ENCODE data around the gene DTD1. TPM values are rescaled to one million over a fixed set of nuclear protein-coding genes. Genes with fewer than 3 reads are reported as not detected.

DTD1 gene
- polyA plus RNA-seq, 4 donors, result 23.0 to 33.6 (median 29.9) TPM

DNA sequence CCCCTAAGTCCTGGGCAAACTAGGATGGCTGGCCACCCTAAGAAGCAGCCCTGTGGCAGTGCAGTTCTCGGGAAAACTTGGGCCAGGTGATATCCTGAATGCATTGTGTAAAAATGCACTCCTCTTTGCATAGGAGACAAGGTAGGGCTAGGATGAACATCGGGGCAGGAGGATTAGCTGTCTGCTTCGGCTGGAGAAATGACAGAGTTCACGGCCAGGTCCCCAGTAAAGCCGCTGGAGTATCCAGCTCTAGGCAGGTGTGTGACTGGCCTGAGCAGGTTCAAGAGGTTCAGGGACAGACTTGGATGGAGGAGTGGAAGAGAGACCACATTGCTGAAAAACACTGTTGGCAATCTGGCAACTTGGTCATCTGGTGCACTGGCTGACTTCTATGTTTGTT is 26.4 kb downstream of the DTD1 start:
- DNase-seq (ENCODE audit: low read depth in 4 of 4, low spot score in 2 of 4), result no peak

DNA sequence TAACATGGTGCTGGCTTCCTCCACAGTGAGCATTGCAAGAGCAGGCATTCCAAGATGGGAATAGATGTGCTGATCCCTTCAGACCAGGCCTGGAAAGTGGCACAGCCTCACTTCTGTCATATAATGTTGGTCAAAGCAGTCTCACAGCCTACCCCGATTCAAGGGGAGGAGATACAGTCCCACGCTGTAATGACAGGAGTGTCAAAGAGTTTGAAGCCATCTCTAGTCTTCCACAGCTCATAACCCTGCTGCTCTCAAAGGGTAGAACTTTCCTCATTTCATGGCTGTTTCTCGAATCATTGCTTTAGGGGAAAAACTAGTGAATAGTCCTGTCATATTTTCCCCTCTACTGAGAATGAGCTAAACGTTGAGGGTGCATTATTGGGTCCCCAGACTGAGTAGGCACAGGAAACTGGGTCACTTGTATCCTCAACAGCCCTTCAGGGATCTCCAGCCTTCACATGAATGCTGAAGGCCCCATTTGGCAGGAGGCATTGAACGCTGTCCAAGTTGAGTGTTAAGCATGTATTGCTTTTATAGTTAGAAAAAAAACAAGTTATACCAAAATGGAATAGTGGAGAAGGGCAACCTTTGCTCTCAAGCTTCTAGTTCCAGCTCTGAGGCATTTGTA is 27.3 kb downstream of the DTD1 start:
- no peak for DNase-seq (ENCODE audit: low read depth in 4 of 4, low spot score in 2 of 4)

DNA sequence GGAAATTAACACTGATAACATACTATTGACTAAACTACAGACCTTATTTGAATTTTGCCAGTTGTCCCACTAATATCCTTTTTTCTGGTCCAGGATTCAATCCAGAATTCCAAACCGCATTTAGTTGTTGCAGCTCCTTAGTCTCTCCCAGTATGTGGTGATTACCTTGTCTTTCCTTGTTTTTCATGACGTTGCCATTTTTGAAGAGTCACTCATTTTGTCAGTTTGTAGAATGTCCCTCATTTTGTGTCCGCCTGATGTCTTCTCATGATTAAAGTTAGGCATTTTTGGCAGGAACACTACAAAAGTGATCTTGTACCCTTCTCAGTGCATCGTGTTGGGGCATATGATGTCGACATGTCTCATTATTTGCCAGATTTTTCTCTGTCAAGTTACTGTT is 33.1 kb downstream of the DTD1 start:
- no peak for DNase-seq (ENCODE audit: low read depth in 4 of 4, low spot score in 2 of 4)

DNA sequence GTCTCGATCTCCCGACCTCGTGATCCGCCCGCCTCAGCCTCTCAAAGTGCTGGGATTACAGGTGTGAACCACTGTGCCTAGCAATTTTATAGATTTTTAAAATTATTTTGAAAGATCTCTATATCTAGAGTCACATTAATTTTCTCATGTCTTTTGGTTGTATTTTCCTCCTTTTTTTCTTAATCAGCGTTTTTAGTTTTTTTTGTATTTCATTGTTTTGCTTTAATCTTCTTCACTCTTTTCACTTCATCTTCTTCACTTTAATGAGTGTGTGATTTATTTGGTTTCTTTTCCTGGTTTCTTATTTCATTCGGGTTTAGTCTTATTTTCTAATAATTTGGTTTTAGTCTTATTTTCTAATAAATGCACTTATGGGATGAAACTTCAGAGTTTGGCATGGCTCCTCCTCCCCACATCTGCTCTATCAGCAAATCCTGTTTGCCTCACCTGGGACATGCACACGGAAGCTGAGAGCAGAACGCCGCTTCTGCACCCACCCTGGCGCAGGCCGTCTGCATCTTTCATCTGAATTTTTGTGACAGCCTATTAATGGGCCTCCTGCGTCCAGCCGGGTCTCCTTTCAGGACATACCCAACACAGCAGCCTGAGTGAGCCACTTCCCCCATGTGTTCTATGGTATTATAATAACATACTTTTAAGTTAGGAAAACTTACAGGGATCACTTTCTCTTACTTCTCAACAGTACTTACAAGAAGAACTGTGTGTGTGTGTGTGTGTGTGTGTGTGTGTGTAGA is 35.5 kb downstream of the DTD1 start:
- no peak for DNase-seq (ENCODE audit: low read depth in 4 of 4, low spot score in 2 of 4)

DNA sequence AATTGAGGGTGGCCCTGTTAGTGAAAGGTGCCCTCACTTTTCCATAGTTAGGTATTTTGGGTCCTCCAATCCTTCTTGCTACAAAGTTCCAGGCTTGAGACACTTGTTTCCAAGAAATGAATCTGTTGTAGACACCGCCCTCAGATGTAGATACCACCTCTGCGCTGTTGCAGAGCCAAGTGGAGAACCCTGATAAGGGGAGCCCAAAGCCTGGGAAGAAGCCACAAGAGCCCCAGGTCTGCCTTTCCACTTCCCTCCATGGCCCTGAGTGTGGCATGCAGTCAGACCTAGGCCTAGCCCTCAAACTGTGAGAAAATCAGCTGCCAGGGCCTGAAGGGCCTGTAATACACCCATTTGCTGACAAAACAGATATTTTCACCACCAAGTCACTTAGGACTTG is 37.1 kb downstream of the DTD1 start:
- DNase-seq (ENCODE audit: low read depth in 4 of 4, low spot score in 2 of 4), result no peak

DNA sequence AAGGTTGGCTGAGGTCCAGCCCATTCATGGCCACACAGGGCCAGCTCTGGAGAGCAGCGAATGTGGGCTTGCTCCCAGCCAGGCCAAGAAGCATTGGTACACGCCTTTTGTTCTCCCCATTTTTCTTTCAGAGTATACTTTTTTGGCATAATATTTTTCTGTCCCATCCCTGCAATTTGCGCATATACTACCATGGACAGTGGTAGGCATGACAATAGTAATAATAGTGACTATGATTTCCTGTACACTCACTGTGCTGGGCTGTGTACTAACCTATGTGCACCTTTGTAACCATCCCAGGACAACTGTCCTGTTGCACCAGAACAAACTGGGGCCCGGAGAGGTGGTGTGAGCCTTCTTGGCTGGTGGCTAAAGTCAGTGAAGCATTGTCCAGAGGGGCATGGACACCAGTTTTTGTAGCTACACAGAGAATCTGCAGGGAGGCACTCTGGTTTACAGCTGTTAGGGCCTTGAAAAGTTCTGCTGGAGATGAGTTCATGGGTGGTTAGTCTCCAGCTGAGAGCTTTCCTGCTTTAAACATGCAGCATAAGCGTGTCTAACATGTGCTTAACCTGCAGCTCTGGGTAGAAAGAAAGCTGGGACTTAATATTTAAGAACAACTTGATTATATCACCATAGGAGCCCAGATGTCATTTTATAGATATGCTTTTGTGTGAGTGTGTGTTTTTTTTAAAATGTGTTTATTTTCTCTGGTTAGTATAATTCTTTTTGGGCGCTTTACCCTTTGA is 38.2 kb downstream of the DTD1 start:
- DNase-seq (ENCODE audit: low read depth in 4 of 4, low spot score in 2 of 4), result no peak

DNA sequence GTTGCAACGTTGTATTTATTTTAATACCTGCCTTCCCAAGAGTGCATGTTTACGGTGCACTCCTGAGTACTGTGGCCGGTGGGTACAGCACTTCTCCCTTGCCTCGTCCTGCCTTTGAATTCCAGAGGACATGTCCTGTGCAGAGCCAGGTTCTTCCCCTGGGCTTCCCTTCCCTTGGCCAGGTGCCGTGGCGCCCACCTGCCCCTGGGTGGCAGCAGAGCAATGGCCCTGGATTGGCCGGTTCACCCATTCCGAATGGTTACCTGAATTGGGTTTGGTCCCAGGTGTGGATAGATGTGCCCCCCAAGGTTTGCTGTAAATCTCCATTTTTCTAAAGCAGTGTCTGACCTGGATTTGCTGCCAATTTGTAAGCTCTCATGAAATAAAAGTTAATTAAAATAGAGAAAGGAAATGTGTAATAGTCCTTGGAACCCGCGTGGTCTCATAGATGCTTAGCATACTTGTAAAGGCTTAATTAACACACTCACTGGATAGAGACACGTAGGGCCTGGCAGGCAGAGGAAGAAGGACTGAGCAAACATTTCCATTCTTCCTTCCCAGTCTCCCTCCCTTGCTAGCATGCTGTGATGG is 40.6 kb downstream of the DTD1 start:
- DNase-seq (ENCODE audit: low read depth in 4 of 4, low spot score in 2 of 4), result no peak

DNA sequence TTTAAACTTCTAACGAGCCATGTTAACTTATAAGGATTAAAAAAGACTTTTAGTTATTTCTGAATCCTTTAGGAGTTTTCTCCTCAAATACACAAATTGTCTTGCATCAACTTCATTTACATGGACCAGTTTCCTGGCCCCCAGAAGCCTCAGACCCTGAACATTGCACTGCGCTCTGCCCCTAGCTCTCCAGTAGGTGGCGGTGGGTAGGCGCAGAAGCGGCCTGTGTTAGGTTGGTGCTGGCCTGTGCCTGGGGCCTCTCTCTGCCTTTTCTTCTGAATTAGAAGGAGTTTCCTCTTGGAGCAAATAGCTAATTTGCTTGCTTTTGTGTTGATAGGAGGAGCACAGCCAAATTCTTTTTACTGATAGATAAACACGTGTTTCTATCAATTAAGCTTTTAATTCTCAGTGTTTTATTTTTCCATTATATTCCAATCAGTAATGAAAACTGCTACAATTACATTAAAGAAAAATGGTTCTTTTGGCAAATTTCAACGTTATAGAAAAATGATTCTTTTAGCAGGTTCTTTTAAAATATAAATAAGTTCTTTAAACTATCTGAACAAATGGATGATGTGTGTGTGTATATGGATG is 44.4 kb downstream of the DTD1 start:
- peak in 3 of 4 donors; percentile 34 to 53 (median 46) for DNase-seq (ENCODE audit: low read depth in 4 of 4, low spot score in 2 of 4)

DNA sequence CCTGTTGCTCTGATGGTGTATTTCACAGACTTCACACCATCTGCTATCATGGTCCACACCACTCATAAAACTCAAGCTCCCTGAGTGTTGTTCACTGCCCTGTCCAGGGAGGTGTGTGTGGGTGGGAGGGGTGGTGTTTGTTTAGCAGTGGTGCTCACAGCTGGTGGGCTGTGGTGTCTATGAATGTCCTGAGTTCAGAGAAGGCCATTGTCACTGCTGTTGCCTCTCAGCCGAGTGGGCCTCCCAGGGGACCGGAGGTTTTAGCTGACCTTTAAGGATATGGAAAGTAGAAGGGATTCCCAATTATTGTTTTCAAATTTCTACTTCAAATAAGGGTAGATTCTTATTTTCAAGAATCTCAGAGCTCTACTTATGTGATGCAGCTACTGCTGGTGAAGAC is 45.6 kb downstream of the DTD1 start:
- no peak for DNase-seq (ENCODE audit: low read depth in 4 of 4, low spot score in 2 of 4)

DNA sequence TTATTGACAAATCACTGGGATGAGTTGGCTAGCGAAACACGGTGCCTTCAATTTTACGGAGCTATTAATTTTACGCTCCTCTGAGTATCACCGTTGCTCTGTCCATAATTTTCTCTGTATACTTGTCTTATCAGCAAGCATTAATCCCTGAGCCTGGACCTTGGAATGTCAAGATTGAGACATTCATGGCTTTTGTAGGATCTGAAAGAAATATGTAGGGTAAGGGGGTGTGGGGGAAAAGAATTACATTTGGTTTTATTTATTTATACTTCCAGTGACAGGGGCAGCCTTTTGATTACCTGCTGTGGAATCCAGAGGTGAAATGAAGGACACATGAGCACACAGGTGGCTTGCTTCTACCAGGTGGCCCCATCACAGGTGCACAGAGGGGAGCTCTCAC is 46.6 kb downstream of the DTD1 start:
- DNase-seq (ENCODE audit: low read depth in 4 of 4, low spot score in 2 of 4), result no peak

DNA sequence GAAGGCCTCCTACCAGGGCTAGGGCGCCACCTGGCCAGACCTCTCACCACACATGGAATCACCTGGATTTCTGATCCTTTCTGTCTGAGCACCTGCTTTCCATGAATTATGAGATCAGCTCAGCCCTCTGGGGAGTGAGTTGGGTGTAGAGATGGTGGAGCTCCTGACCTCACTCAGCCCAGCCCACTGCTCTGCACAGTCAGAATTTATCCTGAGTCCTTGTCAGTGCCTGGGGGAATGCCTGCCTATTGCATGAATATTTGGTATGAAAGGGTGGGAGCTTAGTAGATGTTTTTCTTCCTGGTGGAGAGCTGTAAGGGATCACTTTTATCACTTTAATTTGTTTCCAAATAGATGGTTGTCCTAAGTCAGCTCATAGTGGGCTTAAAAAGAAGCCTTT is 47.5 kb downstream of the DTD1 start:
- DNase-seq (ENCODE audit: low read depth in 4 of 4, low spot score in 2 of 4), result no peak

DNA sequence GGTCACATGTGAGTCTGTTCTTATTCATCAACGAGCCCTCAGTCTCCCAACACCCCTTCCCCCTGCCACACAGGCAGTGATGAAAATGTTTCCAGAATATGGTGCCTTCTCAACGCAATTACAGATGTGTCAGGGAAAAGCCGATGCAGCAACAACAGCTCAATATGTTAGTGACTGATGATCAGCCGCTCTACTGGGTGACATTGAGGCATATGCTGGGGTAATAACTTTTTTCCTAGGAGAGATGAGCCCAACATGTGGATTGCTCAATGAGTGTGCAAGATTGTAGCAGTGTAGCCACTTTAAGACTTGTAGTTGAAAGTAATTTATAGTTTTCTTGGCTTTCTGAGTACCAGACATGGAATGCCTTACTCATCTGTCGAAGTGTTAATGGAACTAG is 49.4 kb downstream of the DTD1 start:
- no peak for DNase-seq (ENCODE audit: low read depth in 4 of 4, low spot score in 2 of 4)

DNA sequence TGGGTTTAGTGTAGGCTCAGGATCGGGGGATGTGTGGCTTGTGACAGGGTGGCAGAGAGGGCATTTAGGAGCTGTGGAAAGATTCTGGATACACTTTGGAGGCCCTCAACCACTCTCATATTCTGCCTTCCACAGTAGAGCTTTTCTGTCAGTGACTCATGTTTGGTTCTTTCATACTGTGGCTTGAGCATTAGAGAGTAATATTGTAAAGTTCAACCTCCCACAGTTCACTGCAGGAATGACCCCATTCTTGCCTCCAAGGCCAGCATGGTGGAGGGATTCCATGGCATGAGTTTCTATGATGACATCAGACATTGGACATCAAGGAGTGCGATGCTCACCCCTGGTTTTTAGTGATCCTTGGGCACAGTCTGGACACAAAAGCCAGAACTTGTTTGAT is 50.9 kb downstream of the DTD1 start:
- no peak for DNase-seq (ENCODE audit: low read depth in 4 of 4, low spot score in 2 of 4)

DNA sequence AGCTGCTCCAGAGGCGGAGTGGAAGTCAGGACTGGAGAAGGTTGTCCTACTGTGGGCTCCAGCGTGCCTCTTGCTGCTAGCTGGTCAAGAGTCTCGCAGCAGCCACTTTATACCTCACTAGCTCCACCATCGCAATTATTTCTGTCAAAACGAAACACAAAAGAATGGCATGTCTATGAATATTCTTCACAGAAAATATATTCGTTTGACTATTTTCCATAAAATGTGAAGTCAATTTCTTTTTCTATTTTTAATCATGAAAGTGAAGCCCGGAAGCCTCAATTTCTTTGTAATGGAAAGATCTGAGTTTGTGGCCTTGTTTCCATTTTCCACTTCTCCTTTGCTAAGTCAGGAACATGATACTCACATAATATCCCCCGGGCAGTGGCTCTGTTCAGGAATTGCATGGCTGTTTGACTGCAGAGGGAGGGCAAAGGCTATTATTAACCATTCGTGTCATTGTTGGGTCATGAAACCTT is 51.7 kb downstream of the DTD1 start:
- DNase-seq (ENCODE audit: low read depth in 4 of 4, low spot score in 2 of 4), result no peak

DNA sequence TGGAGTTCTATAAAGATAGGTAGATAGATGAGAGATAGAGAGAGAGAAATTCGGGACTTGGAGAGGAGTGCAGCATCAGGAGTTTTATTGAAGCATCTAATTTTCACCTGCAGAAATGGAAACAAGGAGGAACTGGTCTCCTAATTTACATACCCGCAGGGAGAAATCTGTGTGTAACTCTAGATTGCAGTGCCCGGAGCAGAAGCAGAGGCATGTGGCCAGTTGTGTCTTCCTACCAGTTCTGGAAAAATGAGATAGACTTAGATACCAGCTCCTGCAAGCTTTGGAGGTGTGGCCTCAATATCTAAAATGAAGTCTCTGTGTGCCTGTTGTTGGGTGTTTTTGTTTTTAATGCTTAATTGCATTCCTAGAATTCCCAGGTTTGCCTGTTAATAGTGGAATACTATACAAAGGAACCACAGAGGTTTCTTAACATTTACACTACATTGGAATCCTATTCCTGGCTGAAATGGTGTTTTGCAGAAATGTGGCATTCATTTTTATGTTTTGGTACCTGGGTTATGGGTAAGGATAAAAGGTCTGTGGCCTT is 57.4 kb downstream of the DTD1 start:
- DNase-seq (ENCODE audit: low read depth in 4 of 4, low spot score in 2 of 4), result no peak

DNA sequence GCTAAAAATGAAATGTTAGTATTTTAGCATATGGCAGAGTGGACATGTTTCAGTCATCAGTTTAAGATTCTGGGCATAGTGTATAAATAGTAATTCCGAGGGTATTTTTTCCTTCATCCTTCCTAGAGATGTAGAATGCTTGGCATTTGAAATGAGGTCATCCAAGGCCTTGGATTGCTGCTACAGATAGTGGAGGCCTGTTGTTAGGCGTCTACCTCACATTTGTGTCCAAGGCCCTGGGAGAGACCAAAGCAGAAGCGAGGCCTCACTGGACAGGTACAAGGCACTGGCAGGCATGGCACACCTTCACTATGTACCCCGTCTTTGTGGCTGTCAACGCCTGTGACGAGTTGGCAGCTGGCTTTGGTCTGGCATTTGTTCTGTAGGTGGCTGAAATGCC is 58.0 kb downstream of the DTD1 start:
- DNase-seq (ENCODE audit: low read depth in 4 of 4, low spot score in 2 of 4), result no peak

DNA sequence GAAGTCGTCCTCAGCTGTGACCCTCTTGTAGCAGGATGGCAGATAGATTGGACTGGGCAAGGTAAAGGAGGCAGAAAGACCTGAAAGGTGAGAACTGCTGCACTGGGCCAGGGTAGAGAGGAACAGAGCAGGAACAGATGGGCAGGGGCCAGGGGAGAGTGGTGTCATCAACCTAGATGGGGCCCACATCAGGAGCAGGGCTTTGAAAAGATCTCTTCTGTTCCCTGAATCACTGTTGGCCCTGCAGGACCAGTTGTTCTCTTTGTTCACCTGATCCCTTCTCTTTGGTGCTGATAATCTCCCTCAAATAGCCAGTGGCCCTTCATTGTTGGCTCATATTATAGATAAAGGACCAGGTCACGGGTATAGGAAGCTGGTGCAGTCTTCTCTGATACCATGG is 59.9 kb downstream of the DTD1 start:
- no peak for DNase-seq (ENCODE audit: low read depth in 4 of 4, low spot score in 2 of 4)

DNA sequence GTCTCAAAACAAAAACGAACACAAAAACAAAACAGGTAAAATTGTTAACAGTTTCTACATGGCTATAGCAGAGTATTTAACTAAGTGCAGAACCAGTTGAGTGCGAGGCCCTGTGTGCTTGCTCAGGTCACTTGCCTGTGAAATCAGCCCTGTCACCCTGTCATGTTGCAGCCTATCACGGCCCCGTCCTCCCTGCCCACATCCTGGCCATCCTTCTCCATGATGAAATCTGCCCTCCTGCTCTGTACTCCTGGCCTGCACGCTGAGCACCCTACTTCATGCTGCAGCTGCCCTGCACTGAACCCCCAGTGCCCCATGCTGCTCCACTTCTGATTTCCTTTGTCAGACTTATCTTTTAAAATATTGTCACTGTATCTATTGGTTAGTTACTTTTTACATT is 62.4 kb downstream of the DTD1 start:
- no peak for DNase-seq (ENCODE audit: low read depth in 4 of 4, low spot score in 2 of 4)

DNA sequence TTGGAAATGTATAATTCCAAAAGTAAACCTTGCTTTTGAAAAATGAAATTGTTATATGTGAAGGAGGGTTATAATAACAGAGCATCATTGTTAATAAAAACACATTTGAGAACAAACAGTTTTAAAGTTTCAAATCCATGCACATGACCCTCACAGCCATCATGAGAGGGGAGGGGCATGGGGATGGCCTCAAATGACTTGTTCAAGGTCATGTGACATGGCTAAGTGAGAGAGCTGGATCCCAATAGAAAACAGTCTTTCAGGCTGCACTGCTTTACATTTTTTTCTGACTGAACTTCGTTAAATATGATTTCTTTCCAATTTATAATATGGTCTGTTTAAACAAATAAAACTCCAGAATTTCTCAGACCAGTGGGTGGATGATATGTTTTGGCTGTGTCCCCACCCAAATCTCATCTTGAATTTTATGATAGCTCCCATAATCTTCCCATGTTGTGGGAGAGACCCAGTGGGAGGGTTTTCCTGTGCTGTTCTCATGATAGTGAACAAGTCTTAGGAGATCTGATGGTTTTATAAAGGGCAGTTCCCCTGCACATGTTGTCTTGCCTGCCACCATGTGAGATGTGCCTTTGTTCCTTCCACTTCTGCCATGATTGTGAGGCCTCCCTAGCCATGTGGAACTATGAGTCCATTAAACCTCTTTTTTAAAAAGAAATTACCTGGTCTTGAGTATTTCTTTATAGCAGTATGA is 66.0 kb downstream of the DTD1 start:
- DNase-seq (ENCODE audit: low read depth in 4 of 4, low spot score in 2 of 4), result no peak

DNA sequence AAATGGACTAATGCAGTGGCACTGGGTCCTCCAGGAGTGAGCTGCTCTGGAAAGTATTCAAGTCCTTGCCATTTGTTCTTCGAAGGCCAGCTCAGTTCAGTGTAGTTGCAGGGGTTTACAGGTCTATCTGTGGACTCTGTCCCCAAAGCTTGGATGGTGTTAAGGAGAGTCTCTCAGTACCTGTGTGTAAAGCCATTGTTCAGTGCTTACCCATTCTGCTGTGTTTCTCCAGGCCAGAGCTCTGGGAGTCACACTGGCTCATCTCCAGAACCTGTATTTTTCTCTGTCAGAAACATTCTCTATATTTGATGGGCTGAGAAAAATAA is 66.6 kb downstream of the DTD1 start:
- no peak for DNase-seq (ENCODE audit: low read depth in 4 of 4, low spot score in 2 of 4)

Data from left renal cortex interstitium (tissue), 4 donors.